ENCODE results near the gene PLEKHA8.

Gene PLEKHA8, protein sequence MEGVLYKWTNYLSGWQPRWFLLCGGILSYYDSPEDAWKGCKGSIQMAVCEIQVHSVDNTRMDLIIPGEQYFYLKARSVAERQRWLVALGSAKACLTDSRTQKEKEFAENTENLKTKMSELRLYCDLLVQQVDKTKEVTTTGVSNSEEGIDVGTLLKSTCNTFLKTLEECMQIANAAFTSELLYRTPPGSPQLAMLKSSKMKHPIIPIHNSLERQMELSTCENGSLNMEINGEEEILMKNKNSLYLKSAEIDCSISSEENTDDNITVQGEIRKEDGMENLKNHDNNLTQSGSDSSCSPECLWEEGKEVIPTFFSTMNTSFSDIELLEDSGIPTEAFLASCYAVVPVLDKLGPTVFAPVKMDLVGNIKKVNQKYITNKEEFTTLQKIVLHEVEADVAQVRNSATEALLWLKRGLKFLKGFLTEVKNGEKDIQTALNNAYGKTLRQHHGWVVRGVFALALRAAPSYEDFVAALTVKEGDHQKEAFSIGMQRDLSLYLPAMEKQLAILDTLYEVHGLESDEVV

DNA sequence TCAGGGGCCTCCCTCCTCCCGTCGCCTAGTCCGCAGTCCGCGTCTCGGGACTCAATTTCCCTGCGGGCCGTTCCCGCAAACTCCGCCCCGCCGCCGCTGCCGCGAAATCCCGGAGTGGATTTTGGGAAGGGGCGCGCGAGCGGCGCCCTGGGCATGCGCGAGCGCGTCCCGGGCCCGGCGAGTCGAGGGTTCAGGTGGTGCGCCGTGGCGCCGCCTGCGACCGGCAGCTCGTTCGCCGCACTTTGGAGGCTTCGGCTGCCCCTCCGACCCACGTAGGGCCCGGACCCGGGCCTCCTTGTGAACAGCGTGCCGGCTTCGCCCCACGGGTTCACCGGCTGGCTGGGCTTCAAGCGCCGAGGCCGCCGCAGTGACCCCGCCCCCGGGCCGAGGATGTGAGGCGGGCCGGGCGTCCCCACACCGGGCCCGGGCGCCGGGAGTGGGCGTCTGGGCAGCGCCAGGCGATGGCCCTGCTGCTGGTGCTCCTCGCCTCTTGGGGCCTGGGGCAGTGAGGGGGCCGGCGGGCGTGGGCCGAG lies at the start of gene PLEKHA8:
TSS of gene PLEKHA8 (plus strand) at position 197 of the 533 bp plus-strand sequence. CDS start 351 bp downstream, outside the sequence.
- DNase-seq, result peak; percentile 88

DNA sequence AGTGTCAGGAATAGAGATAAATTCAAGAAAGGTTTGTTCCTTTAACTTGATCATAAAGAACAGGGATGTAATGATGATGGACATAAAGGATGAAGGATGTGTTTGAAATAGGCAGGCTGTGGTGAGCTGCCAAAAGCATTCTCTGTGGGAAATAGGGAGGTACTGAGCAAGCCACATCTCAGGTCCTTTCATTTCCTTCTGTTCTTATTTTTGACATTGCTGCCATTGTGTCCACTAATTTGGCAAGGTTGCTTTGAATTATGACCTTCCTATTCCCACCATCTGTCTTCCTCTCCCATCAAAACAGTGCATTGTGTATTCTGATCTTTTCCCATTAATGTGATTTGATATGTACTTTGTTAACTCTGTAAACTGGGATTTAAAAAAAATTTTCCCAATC lies 48.1 kb upstream of the PLEKHA8 start:
- DNase-seq, result no peak

DNA sequence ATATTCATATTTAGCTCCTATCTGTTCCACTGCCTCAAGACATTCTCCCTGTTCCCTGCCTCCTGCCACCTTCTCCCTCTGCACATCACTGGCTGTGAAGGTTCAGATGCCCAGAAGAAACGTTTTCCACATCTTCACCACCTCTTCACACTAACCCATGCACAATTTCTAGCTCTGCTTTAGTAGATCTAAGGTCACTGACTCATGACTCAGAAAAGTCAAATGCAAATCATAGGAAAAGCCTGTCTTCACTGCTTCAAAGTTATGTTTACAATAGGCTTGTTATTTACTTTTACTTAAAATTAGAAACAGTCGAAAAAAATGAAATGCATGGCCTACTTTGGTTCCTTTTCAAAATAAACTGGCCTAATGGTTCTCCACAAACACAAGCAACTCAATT lies 41.1 kb upstream of the PLEKHA8 start:
- no peak for DNase-seq

DNA sequence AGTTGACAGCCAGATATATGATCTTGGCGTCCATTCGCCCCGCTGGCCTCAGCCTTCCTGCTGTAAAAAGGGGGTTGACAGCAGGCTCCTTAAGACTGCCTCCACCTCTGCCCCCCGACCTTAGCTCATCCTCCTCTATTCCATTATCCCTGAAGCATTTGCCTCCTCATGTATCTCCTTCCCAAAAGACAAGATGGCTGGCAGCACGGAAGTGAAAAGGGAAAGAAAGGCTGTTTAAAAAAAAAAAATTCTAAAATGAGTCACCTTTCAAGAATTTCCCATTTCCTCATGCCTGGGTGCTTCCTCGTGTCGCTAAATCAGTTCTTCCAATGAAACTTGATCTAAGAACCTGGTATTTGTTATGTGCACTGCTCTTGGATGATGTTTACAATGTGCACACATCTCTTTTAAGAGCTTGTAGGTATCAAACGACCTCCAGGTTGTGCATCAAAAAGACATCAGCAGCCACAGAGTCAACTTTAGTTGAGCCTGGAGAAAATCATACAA lies 40.3 kb upstream of the PLEKHA8 start:
- peak; percentile 40 for DNase-seq

DNA sequence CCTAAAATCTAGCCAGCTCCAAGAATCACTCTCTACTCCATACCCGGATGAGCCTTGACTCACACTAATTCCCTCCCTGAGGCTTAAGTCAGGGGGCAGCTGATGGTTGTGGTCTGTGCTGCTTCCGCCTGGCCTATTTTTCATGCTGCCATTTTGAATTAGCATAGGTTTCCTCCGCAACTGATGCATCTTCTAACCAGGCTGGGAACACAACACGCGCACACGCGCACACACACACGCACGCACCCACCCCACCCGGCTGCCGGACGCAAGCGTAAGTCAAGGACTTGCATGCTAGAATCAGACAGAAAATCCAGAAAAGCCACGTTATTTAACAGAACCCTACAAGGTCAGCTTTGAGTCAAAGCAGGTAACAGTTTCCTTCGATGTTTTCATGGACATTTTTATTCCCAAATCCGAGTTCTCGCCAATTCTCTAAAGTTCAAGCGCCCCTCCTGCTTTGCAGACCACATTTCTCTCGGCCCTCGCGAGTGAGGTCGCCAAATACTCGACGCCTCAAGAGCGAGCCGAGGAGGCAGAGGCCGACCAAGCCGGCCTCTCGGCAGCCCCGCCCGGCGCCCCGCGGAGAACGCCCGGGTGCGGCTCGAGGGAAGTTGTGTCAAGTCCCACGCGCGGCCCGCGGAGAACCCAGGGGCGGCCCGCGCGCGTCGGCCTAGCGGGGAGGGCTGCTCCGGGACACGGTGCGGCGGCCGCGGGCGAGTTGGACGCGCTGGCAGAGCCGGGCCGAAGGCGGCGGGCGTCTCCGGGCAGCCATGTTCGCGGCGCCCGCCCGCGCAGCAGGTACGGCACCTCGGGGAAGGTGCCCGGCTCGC lies 39.6 kb upstream of the PLEKHA8 start:
- peak; percentile 31 for DNase-seq

DNA sequence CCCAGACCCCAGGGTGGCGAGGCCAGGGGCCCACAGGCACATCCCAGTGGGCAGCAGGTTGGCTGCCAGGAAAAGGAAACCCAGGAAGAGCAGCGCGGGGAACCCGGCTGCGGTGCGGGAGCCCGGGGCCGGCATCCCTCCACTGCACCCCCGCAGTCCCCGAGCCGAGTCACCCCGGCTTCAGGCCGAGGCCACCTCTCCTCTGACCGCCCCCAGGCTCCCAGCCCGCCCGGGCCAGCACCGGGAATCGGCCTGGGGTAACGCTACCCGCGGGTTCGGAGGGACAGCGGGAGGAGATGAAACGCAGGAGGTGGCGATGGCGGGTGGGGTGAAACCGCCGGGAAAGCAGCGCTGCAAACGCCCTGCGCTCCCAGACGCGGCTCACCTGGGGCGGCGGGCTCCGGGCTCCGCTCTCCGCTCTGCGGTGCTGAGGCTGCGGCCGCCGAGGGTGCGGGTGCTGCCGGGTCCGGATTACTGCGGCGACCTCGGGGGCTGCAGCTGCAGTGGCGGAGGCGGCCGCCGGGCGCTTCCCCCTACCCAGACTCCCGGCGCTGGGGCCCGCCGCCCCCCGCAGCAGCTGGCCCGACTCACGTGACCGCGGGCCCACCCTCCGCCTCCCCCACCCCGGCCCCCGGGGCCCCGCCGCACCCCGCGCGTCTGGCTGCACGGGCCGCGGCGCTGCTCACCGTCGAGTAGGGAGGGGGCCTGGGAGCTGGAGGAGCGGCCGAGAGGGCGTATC lies 38.8 kb upstream of the PLEKHA8 start, which contains the start of gene SCRN1:
TSS of gene SCRN1 (minus strand) at position 545 of the 739 bp plus-strand sequence. CDS start 20,734 bp downstream, outside the sequence.
- peak; percentile 60 for DNase-seq

DNA sequence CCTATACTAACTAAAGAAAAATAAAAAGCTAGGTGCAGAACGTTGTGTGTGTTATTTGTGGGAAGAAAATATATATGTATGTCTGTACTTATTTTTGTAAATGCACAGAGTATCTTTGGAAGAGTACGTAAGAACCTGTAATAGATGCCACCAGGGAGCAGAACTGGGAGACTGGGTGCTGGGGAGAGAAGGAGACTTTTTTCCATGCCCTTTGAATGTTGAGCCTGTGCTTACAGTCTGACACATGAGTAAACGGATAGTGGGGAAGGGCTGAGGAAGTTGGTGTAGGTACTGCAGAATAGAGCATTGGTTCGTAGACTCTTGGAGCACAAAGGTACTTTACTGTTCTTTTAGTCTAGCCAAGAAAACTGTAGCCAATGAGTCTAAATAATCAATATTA lies 37.3 kb upstream of the PLEKHA8 start:
- DNase-seq, result no peak

DNA sequence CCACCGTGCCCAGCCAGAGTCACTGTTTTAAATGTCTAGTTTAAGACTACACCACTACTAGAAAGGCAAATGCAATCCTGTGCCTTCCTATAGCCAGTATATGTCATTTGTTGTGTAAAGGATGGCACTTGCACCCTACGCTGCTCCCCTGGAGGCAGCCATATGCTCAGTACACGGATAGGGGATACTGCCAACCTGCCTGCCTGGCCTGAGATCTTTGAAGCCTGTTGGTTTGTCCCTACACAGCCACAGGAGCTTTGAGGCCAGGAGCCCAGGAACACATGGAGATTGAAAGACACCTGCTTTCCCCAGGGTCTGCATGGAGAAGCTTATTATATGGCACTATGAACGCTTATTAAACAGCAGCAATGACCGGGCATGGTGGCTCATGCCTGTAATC lies 36.3 kb upstream of the PLEKHA8 start:
- DNase-seq, result no peak

DNA sequence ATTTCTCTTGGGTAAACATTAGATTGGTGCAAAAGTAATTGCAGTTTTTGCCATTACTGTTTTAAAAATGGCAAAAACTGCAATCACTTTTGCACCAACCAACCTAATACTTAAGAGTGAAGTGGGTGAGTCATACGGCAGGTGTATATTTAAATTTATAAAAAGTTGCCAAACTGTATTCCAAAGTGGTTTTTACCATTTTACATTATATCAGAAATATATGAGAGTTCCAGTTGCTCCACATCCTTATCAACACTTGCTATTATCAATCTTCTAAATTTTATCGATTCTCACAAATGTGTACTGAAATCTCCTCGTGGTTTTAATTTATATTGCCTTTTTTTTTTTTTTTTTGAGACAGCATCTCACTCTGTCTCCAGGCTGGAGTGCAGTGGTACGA lies 35.1 kb upstream of the PLEKHA8 start:
- DNase-seq, result no peak

DNA sequence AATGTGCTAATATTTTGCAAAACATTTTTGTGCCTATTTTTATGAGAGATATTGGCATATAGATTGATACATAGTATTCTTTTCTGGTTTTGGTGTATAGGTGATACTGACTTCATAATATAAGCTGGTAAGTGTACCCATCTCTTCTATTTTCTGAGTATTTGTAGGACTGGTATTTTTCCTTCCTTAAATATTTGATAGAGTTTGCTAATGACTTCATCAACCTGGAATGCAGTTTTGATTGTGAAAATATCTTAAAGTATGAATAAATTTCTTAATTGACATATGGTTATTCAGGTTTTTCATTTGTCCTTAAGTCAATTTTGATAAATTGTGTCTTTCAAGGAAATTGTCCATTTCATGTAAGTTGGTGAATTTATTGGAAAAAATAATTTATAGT lies 32.6 kb upstream of the PLEKHA8 start:
- no peak for DNase-seq

DNA sequence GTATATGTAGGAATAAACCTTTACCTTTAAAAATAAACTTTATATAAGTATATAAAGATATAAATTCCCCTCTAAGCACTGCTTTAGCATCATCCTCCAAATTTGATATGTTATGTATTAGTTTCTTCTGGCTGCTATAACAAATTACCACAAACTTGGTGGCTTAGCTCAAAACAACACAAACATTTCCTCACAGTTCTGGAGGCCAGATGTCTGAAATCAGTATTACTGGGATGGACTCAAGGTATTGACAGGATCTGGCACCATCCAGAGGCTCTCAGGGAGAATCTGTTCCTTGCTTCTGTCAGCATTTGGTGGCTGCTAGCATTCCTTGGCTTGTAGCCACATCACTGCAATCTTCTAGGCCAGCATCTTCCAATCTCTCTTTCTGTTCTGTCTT lies 31.9 kb upstream of the PLEKHA8 start:
- DNase-seq, result no peak

DNA sequence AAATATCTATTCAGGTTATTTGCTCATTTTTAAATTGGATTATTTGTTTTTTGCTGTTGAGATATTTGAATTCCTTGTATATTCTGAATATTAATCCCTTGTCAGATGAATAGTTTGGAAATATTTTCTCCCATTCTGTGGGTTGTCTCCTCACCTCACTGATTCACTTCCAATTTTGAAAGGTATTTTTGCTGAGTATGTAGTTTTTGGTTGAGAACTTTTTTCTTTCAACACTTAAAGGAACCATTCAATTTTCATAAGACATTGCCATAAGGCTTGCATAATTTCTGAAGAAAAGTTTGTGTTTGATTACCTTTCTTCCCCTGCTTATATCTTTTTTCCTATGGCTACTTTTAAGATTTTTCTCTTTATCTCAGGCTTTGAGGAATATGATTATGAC lies 29.7 kb upstream of the PLEKHA8 start:
- no peak for DNase-seq

DNA sequence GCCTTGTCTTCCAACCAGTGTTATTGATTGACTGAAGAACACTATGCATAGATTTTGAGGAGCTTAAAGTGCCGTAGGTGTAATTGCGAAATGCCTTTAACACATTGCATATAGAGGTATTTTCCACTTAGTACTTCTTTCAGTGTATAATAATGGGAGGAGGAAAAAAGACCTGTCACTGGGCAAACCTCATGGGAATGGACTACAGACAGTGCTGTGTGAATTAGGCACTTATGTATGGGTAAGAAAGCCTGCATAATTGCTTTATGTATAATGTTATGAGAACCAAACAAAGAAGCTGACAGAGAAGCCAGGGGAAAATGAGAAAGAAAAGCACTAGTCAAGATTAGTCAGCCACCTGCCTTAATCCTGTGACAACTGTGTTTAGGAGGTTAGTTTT lies 26.2 kb upstream of the PLEKHA8 start:
- no peak for DNase-seq

DNA sequence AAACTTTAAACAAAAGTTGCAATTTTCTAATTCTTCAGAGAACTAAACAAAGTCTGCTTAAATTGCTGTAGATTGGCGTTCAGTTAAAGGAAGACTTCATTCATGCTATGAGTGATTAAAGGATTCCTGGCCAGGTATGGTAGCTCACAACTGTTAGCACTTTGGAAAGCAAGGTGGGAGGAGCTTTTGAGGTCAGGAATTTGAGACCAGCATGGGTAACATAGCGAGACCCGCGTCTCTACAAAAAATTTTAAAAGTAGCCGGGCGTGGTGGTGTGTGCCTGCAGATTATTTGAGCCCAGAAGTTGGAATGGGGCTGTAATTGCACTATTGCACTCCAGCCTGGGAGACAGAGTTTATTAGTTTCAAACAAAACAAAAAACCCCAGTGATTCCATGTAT lies 25.1 kb upstream of the PLEKHA8 start:
- DNase-seq, result no peak

DNA sequence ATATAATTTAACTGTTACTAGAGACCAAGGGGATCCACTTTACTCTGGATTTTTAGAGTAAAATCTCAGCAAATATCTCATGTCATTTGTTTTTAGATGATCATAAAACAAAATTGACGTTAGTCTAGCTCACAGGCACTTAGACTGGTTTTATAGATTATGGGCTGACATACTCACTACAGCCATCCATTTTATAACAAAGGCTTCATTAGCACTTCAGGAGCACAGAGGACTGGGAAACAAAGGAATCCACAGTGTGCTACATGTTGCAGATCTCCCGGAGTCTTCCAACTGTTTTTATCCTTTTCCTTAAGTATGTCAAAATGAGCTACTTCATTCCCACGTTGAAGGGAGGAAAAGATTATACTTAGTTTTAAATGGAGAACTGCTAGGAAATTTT lies 22.7 kb upstream of the PLEKHA8 start:
- no peak for DNase-seq

DNA sequence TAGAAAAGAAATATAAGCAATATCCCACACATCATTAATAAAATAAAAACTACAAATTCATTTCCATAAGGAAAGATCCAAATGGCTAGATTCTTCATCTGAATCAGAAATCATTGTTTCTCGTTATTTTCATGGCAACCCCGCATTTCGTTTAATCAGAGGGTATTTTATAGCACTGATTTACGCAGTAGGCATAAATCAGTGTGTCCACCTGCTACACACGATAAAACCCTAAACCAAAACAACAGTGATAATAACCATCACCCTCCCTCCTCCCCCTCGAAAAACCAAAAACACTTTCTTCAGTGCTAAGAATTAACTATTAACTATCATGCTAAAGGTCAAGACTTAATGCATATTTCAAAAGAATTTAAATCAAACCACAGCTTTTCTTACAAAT lies 18.2 kb upstream of the PLEKHA8 start:
- DNase-seq, result no peak

DNA sequence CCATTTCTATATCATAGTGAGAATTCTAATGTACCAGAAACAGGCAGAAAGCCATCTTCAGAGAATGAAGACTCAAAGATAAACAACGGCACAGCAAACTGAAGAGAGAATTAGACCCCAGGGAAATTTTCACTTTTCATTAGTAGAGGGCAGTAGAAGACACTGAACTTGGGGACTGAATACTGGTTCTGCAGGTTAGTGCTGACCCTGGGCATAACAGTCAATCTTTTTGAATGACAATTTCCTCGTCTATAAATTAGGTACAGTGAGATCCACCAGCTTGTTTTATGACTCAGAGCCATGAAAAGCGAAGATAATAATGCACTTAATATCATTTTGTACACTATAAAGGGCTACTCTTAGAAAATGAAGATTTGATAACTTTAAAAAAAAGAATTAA lies 15.5 kb upstream of the PLEKHA8 start:
- no peak for DNase-seq

DNA sequence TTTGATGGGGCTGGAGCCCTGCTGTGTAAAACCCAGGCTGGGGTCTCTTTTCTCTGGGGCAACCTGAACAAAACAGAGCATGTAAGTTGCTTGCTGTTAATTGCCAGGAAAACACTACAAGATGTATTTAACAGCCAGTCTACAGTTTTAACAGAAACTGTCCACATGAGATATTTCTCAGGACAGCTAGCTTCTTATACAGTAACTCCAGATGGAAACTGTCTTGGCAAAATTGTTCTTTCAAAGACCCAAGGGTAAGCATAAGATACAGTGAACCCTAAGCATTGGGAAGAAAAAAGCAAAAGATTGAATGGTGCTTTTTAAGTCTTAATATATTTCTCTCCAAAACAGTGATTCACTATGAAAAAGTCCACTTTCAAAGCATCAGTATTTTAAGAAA lies 9.8 kb upstream of the PLEKHA8 start:
- no peak for DNase-seq

DNA sequence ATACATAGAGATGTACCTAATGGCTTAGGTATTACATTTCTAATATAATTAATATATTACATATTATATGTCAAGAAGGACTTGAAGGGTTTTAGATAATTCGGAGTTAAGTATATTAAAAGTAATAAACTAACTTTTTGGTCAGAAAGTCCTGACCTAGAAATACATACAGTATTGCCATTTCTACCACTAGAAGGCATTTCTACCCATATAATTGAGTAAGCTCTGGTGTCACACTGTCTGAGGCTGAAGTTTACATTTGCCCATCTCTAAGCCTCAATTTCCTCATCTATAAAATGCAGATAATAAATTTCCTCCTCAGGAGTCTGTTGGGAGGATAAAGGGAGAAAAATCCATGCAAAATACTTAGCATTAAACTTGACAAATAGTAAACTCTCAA lies 8.8 kb upstream of the PLEKHA8 start:
- DNase-seq, result no peak

DNA sequence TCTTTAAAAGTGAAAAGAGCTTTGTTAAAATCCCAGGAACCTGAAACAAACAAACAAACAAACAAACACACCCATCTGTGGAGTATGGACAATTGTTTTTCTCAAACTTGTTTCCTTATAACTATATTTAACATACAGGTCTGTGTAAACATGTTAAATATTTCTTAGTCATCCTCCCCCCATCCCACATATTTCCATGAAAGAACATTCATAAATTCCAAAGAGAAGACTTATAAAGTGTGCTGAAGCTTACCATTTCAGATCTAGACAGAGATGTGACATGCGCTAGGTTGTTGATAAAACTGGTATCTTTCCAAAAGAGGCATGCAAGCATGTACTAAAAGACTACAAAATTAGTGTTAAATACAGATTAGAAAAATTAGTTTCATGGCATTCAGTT lies 8.3 kb upstream of the PLEKHA8 start:
- no peak for DNase-seq

DNA sequence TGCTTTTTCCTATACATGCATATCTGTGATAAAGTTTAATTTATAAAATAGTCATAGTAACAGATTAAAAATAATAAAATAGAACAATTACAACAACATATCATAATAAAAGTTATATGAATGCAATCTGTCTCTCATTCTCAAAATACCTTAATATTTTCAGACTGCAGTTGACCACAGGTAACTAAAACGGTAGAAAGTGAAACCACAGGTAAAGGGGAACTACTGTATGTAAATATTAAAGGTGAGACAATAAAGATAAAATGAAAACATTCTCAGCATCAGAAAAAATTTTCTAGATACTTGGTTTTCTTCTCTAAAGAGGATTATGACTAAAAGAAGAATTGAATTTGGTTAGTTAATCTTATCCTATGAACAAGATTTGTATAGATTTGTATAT lies 7.7 kb upstream of the PLEKHA8 start:
- no peak for DNase-seq

DNA sequence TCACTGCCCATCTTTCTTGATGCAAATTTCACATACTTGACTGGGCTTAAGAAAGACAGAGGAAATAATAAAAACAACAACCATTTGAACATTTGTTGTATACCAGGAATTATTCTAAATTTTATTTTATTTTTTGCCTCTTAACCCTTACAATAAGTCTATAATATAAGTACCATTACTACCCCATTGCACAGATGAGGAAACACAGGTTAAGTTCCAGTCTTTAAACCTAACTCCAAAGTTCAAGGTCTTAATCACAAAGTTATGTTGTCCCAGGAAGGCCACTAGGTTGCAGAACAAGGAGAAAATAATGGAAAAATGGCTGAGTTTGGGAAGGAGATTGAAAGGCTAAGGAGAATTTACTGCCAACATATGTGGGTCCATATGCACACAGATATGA lies 5.2 kb upstream of the PLEKHA8 start:
- DNase-seq, result no peak

DNA sequence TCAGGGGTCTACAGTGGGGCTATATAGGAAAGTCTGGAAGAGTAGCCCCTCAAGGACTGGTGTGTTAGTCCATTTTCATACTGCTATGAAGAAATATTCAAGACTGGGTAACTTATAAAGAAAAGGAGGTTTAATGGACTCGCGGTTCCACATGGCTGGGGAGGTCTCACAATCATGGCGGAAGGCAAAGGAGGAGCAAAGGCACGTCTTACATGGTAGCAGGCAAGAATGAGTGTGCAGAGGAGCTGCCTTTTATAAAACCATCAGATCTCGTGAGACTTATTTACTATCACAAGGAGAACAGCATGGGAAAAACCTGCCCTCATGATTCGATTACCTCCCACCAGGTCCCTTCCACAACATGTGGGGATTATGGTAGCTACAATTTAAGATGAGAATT lies 4.7 kb upstream of the PLEKHA8 start:
- no peak for DNase-seq
